Tibial nerve (tissue), 4 donors: ENCODE results near the gene PTPRCAP. TPM values are rescaled to one million over a fixed set of nuclear protein-coding genes. Genes with fewer than 3 reads are reported as not detected.
"Not testable (repeated sequence)": the region's sequence is repeated elsewhere in the genome, so short reads cannot be mapped to it uniquely, and the experiment has no call there.

Source experiments
- DNase-seq, 2 donors: peaks; one replicate each; pipeline ENCODE4 v3.0.0-alpha.2; 2019; ENCODE audit warnings: low spot score in 2 of 2
- H3K27ac ChIP-seq, 4 donors: fragments of 200-600 bp; sonication (generic) in 3 of 4; one replicate each; pipeline ENCODE4 v1.5.1; 2017 to 2019; ENCODE audit warnings: mild to moderate bottlenecking in 1 of 4
- H3K27me3 ChIP-seq, 2 donors: fragments of 200-600 bp; sonication (generic) in 1 of 2; one replicate each; pipeline versions ENCODE4 v1.5.1 to v1.6.0; 2017 to 2019
- H3K36me3 ChIP-seq, 3 donors: fragments of 200-600 bp; sonication (generic); one replicate each; pipeline ENCODE4 v1.5.1; 2018 to 2019
- H3K4me1 ChIP-seq, 4 donors: fragments of 200-600 bp; sonication (generic) in 3 of 4; one replicate each; pipeline ENCODE4 v1.5.1; 2017 to 2019
- H3K4me3 ChIP-seq, 4 donors: fragments of 200-600 bp; sonication (generic) in 3 of 4; one replicate each; pipeline ENCODE4 v1.5.1; 2017 to 2019; ENCODE audit warnings: mild to moderate bottlenecking in 1 of 4, moderate library complexity in 1 of 4
- H3K9me3 ChIP-seq, 4 donors: fragments of 200-600 bp; sonication (generic) in 3 of 4; one replicate each; pipeline ENCODE4 v1.5.1; 2017 to 2019
- EP300 ChIP-seq, 2 donors: sonication (generic); formaldehyde crosslinking; IDR thresholded peaks; one replicate each; pipeline ENCODE4 v1.6.1; 2017; ENCODE audit warnings: antibody characterized with exemption in 2 of 2, mild to moderate bottlenecking in 1 of 2
- POLR2A ChIP-seq, 2 donors: fragments of 450-650 bp; IDR thresholded peaks; one replicate each; pipeline ENCODE4 v1.6.1; 2017; ENCODE audit warnings: antibody characterized with exemption in 2 of 2, mild to moderate bottlenecking in 2 of 2, moderate library complexity in 2 of 2
- WGBS, 2 donors: methylation state at CpG; one replicate each; pipeline ENCODE4 v1.1.5; 2018; 5-methylcytosine and 5-hydroxymethylcytosine counted together
- total RNA-seq, 4 donors: library from RNA; depleted of rRNA; stranded (reverse); fragments of >200 nt; gene quantifications; one replicate each; pipeline ENCODE4 v1.1.0, GENCODE V29; 2016
- TF ChIP-seq, protein P1 (sequence below), 5 experiments: fragments of 200-600 bp in 3 of 5; fragments of 450-650 bp in 2 of 5; sonication (generic) in 3 of 5; IDR thresholded peaks; one replicate each; pipeline ENCODE4 v1.5.1; 2016 to 2019; ENCODE audit warnings: antibody characterized with exemption in 5 of 5, mild to moderate bottlenecking in 3 of 5, moderate library complexity in 2 of 5

The PTPRCAP gene
- total RNA-seq, 4 donors from 2014 or later = 6.9 to 18.0 (median 12.8) TPM

- Histone ChIP-seq H3K36me3 (peaks cover 0 to 21% (median 9%) of the 10 kb centered on the region in 3 donors), H3K27me3 (no peaks in the 10 kb centered on the region), H3K9me3 (no peaks in the 10 kb centered on the region), H3K4me1 (peaks cover 0 to 41% (median 21%) of the 10 kb centered on the region in 4 donors), H3K4me3 (peak overlapping the region; percentile 33 to 62 (median 54)), H3K27ac (peak overlapping the region in 3 of 4 donors; percentile 85 to 93 (median 92))
- TF ChIP-seq, protein P1, sequence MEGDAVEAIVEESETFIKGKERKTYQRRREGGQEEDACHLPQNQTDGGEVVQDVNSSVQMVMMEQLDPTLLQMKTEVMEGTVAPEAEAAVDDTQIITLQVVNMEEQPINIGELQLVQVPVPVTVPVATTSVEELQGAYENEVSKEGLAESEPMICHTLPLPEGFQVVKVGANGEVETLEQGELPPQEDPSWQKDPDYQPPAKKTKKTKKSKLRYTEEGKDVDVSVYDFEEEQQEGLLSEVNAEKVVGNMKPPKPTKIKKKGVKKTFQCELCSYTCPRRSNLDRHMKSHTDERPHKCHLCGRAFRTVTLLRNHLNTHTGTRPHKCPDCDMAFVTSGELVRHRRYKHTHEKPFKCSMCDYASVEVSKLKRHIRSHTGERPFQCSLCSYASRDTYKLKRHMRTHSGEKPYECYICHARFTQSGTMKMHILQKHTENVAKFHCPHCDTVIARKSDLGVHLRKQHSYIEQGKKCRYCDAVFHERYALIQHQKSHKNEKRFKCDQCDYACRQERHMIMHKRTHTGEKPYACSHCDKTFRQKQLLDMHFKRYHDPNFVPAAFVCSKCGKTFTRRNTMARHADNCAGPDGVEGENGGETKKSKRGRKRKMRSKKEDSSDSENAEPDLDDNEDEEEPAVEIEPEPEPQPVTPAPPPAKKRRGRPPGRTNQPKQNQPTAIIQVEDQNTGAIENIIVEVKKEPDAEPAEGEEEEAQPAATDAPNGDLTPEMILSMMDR (IDR thresholded peaks at IDR 0.05) = no peak
- TF ChIP-seq POLR2A (IDR thresholded peaks at IDR 0.05) (no peak), EP300 (IDR thresholded peaks at IDR 0.05) (no peak)
- DNase-seq = no peak
- 82 to 88% methylated on average over 16 of the region's 16 CpGs for WGBS, 2 donors
Measured at GRCh38 chr11:67483831-67484665, 46.6 kb upstream of the PTPRCAP start.

DNA sequence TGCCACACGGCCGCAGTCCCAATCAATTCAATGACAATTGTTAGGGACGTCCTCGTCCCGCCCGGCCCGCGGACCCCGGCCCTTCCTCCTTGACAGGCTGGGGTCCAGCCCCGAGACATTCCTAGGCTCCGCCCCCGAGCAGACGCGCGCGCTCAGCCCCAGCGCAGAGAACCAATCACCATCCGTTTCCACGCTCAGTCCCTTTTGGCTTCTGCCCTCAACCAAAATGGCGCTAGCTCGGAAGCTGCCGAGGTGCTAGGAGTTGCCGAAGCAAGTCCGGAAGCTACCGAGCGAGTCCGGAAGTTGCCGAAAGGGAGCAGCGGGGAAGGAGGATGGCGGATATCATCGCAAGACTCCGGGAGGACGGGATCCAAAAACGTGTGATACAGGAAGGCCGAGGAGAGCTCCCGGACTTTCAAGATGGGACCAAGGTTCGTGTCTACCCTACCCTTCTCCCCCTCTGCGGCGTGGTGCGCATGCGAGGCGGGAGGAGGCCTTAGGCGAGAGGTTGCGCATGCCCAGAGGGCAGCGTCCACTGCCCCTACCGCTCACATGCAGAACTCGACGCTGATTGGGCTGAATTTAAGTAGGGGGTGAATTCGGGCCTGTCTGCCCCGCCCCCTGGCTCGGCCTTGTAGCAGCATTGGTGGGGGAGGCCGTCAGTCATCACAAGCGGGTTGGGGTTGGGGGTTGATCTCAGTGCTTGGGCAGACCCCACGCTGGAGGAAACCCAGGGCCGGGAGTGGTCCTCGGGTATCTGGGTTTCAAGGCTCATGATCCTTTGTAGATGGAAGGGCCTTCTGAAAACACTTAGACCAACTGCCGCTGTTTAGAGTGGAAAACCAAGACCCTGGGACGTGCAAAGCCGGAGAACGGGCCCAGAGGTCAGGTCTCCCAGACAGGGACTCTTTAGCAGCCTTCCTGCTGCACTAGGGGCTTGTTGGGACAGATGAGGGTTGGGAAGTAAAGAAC lies 45.6 kb upstream of the PTPRCAP start, which contains the start of gene AIP:
AIP (plus strand) TSS at position 200 of the 972 bp plus-strand sequence; CDS start at position 333, 133 bp downstream.
- Histone ChIP-seq H3K27ac (peak within 1 kb of the TSS; percentile 85 to 93 (median 90)), H3K27me3 (no peaks in the 10 kb centered on the region), H3K4me1 (peaks cover 0 to 41% (median 21%) of the 10 kb centered on the region in 4 donors), H3K9me3 (no peaks in the 10 kb centered on the region), H3K4me3 (peak within 1 kb of the TSS; percentile 33 to 62 (median 54)), H3K36me3 (peaks cover 0 to 15% (median 8%) of the 10 kb centered on the region in 3 donors)
- TF ChIP-seq EP300 (IDR thresholded peaks at IDR 0.05) = peak; percentile 66 to 94
- peak; percentile 12 to 75 for TF ChIP-seq POLR2A (IDR thresholded peaks at IDR 0.05)
- TF ChIP-seq, protein P1 (IDR thresholded peaks at IDR 0.05) = peak in 4 of 5 experiments; percentile 8 to 74 (median 42)
- peak; percentile 95 to 98 for DNase-seq
- 8 to 10% methylated on average over 54 to 60 of the region's 60 CpGs for WGBS, 2 donors

- H3K9me3 ChIP-seq = no peaks in the 10 kb centered on the region
- H3K27me3 ChIP-seq = no peaks in the 10 kb centered on the region
- WGBS, 2 donors = 49 to 51% methylated on average over 19 of the region's 19 CpGs
- H3K4me1 ChIP-seq = peaks cover 0 to 41% (median 21%) of the 10 kb centered on the region in 4 donors
- peak overlapping the region; percentile 33 to 62 (median 54) for H3K4me3 ChIP-seq
- H3K27ac ChIP-seq = peak overlapping the region; percentile 85 to 93 (median 90)
- TF ChIP-seq EP300 (IDR thresholded peaks at IDR 0.05) (no peak), POLR2A (IDR thresholded peaks at IDR 0.05) (no peak)
- TF ChIP-seq, protein P1 (IDR thresholded peaks at IDR 0.05) = no peak
- DNase-seq = no peak
- peaks cover 0 to 7% (median under 1%) of the 10 kb centered on the region in 3 donors for H3K36me3 ChIP-seq
Measured at GRCh38 chr11:67482275-67482826, 44.9 kb upstream of the PTPRCAP start.

GRCh38 chr11:67477344-67478050 lies 40.0 kb upstream of the PTPRCAP start:
- WGBS, 2 donors = 67 to 69% methylated on average over 14 to 15 of the region's 16 CpGs
- H3K9me3 ChIP-seq, H3K4me1 ChIP-seq: not testable (repeated sequence)

GRCh38 chr11:67476692-67477091 lies 39.2 kb upstream of the PTPRCAP start:
- H3K4me1 ChIP-seq, DNase-seq, H3K36me3 ChIP-seq, H3K4me3 ChIP-seq, H3K27ac ChIP-seq, H3K27me3 ChIP-seq, H3K9me3 ChIP-seq: not testable (repeated sequence)
- 73 to 75% methylated on average over 10 of the region's 10 CpGs for WGBS, 2 donors

More at GRCh38 chr11:67477344-67478050, 40.0 kb upstream of the PTPRCAP start:
- H3K27ac ChIP-seq, H3K36me3 ChIP-seq, DNase-seq, H3K4me3 ChIP-seq, H3K27me3 ChIP-seq: not testable (repeated sequence)
